SU-DHL-6 (cell line): ENCODE measurements around the gene ZNF302.

Experiments used
- H2AFZ ChIP-seq: fragments of 200-600 bp; sonication (generic); 2 replicates; pipeline ENCODE4 v1.6.1; 2014; ENCODE audit warnings: low read depth, mild to moderate bottlenecking, moderate library complexity, mixed read lengths, antibody characterized with exemption, low read length; ENCODE audit not compliant: severe bottlenecking
- H3F3A ChIP-seq: fragments of 200-600 bp; shearing (Covaris generic); 2 replicates; pipeline ENCODE4 v1.6.0; 2016; ENCODE audit warnings: antibody characterized with exemption, mild to moderate bottlenecking; ENCODE audit not compliant: insufficient read depth
- H3K27ac ChIP-seq: fragments of 200-600 bp; sonication (generic); 2 replicates; pipeline ENCODE4 v1.5.1; 2016; ENCODE audit warnings: low read depth, mild to moderate bottlenecking, low read length, moderate library complexity, mixed read lengths
- H3K27me3 ChIP-seq: fragments of 200-600 bp; sonication (generic), shearing (Covaris generic); 2 replicates; pipeline ENCODE4 v1.6.0; 2014; ENCODE audit warnings: mild to moderate bottlenecking, low read length
- H3K36me3 ChIP-seq: fragments of 200-600 bp; sonication (generic); 2 replicates; pipeline ENCODE4 v1.6.1; 2014; ENCODE audit warnings: mild to moderate bottlenecking, low read length, mixed read lengths
- H3K4me2 ChIP-seq: fragments of 300-600, 200-600 bp; shearing (Covaris generic), sonication (generic); 2 replicates; pipeline ENCODE4 v1.6.0; 2014; ENCODE audit warnings: low read length, low read depth, mild to moderate bottlenecking; ENCODE audit not compliant: poor library complexity, severe bottlenecking
- H3K4me3 ChIP-seq: fragments of 200-600 bp; sonication (generic); 2 replicates; pipeline ENCODE4 v1.5.1; 2014; ENCODE audit warnings: antibody characterized with exemption, low read length, mild to moderate bottlenecking, mixed read lengths; ENCODE audit not compliant: insufficient read depth, poor library complexity, severe bottlenecking
- H3K79me2 ChIP-seq: fragments of 200-600 bp; sonication (generic); 2 replicates; pipeline ENCODE4 v1.6.1; 2014; ENCODE audit warnings: mild to moderate bottlenecking, low read length, moderate library complexity; ENCODE audit not compliant: insufficient read depth
- H3K9ac ChIP-seq: fragments of 200-600 bp; sonication (generic); 2 replicates; pipeline ENCODE4 v1.7.0; 2014; ENCODE audit warnings: mild to moderate bottlenecking, low read length
- H3K9me2 ChIP-seq: fragments of 200-600 bp; sonication (generic); replicated peaks from 2 replicates; pipeline ENCODE4 v1.6.1; 2014; ENCODE audit warnings: low read length; ENCODE audit not compliant: insufficient read depth
- H3K9me3 ChIP-seq: fragments of 200-600 bp; sonication (generic); 2 replicates; pipeline ENCODE4 v1.6.1; 2014; ENCODE audit warnings: low read length, mixed read lengths; ENCODE audit not compliant: insufficient read depth
- H4K20me1 ChIP-seq: fragments of 200-600 bp; sonication (generic); 2 replicates; pipeline ENCODE4 v1.6.1; 2014; ENCODE audit warnings: low read depth, mild to moderate bottlenecking, antibody characterized with exemption, low read length, moderate library complexity, mixed read lengths
- CTCF ChIP-seq: fragments of 200-600 bp; sonication (generic); IDR thresholded peaks from one replicate; pipeline ENCODE4 v1.5.1; 2017; ENCODE audit warnings: antibody characterized with exemption, mild to moderate bottlenecking, low read length, moderate library complexity; ENCODE audit not compliant: insufficient read depth, poor library complexity, severe bottlenecking
- EZH2phosphoT487 ChIP-seq: fragments of 200-600 bp; sonication (generic), shearing (Covaris generic); conservative IDR thresholded peaks from 2 replicates; pipeline ENCODE4 v1.6.1; 2018; ENCODE audit warnings: mild to moderate bottlenecking, antibody characterized with exemption, low read length, moderate library complexity, mixed read lengths

The ZNF302 gene

GRCh38 chr19:34669305-34669704, 8.2 kb upstream of the ZNF302 start:
- Histone ChIP-seq H3K4me3 (no peak overlapping the region), H4K20me1 (no peaks in the 10 kb centered on the region), H3K9ac (no peak overlapping the region), H3K79me2 (no peaks in the 10 kb centered on the region), H2AFZ (no peak overlapping the region), H3K4me2 (no peak overlapping the region), H3K27me3 (no peaks in the 10 kb centered on the region), H3K36me3 (no peaks in the 10 kb centered on the region), H3F3A (no peaks in the 10 kb centered on the region), H3K9me2 (no peaks in the 10 kb centered on the region), H3K27ac (no peak overlapping the region), H3K9me3 (no peaks in the 10 kb centered on the region)
- TF ChIP-seq EZH2phosphoT487, result no peak
- TF ChIP-seq CTCF, result no peak

- Histone ChIP-seq H3K9me2 (no peaks in the 10 kb centered on the region), H3K9me3 (no peaks in the 10 kb centered on the region), H3K27me3 (no peaks in the 10 kb centered on the region), H3K9ac (no peak overlapping the region), H3K27ac (no peak overlapping the region), H3K36me3 (no peaks in the 10 kb centered on the region), H4K20me1 (no peaks in the 10 kb centered on the region), H2AFZ (no peak overlapping the region), H3K79me2 (no peaks in the 10 kb centered on the region), H3F3A (no peaks in the 10 kb centered on the region), H3K4me3 (no peak overlapping the region), H3K4me2 (no peak overlapping the region)
- TF ChIP-seq CTCF, result no peak
- no peak for TF ChIP-seq EZH2phosphoT487
Measured at GRCh38 chr19:34671972-34672371, 5.5 kb upstream of the ZNF302 start.

GRCh38 chr19:34673590-34673989, 3.9 kb upstream of the ZNF302 start:
- TF ChIP-seq EZH2phosphoT487 (no peak), CTCF (no peak)
- Histone ChIP-seq H3K79me2 (no peaks in the 10 kb centered on the region), H3K9ac (no peak overlapping the region), H3K27ac (no peak overlapping the region), H3K36me3 (peaks cover 2% of the 10 kb centered on the region; the same call in 1 of the 2 replicates), H3K9me2 (no peaks in the 10 kb centered on the region), H3K9me3 (no peaks in the 10 kb centered on the region), H4K20me1 (no peaks in the 10 kb centered on the region), H3F3A (no peaks in the 10 kb centered on the region), H3K27me3 (no peaks in the 10 kb centered on the region), H2AFZ (no peak overlapping the region), H3K4me2 (no peak overlapping the region), H3K4me3 (no peak overlapping the region)

- peaks cover 9% of the 10 kb centered on the region; the same call in 1 of the 2 replicates for H3K36me3 ChIP-seq
- no peak for TF ChIP-seq CTCF
- TF ChIP-seq EZH2phosphoT487, result no peak
- no peaks in the 10 kb centered on the region for H4K20me1 ChIP-seq
- H2AFZ ChIP-seq, result no peak overlapping the region
- no peak overlapping the region for H3K4me3 ChIP-seq
- no peaks in the 10 kb centered on the region for H3K9me3 ChIP-seq
- H3K79me2 ChIP-seq, result no peaks in the 10 kb centered on the region
- H3K9ac ChIP-seq, result no peak overlapping the region
- no peaks in the 10 kb centered on the region for H3F3A ChIP-seq
- H3K27ac ChIP-seq, result no peak overlapping the region
- no peaks in the 10 kb centered on the region for H3K9me2 ChIP-seq
- no peak overlapping the region for H3K4me2 ChIP-seq
- no peaks in the 10 kb centered on the region for H3K27me3 ChIP-seq
Measured at GRCh38 chr19:34675250-34675649, 2.2 kb upstream of the ZNF302 start.
